Stimulated activated CD4-positive, alpha-beta T cell treated with anti-CD3 and anti-CD28 coated beads, Interleukin-2, amount 100 ng/mL, for 24 hours (primary cell): ENCODE data around the gene MUC5B.
"Not testable (repeated sequence)": the region's sequence is repeated elsewhere in the genome, so short reads cannot be mapped to it uniquely, and the experiment has no call there.

Experiments used
- DNase-seq, 2 donors: peaks; one replicate each; pipeline ENCODE4 v3.0.0-alpha.2; 2020

The MUC5B gene

GRCh38 chr11:1191786-1192470, 30.9 kb upstream of the MUC5B start:
- DNase-seq: not testable (repeated sequence)

- DNase-seq: no peak
Observed at GRCh38 chr11:1192741-1193325, 30.0 kb upstream of the MUC5B start.

- no peak for DNase-seq
Observed at GRCh38 chr11:1193326-1194230, 29.3 kb upstream of the MUC5B start.

GRCh38 chr11:1194231-1194976, 28.5 kb upstream of the MUC5B start:
- no peak for DNase-seq

GRCh38 chr11:1194977-1195681, 27.7 kb upstream of the MUC5B start:
- no peak for DNase-seq

- no peak for DNase-seq
Observed at GRCh38 chr11:1195682-1196515, 27.0 kb upstream of the MUC5B start.

- no peak for DNase-seq
Observed at GRCh38 chr11:1196516-1197391, 26.1 kb upstream of the MUC5B start.

GRCh38 chr11:1197431-1197885, 25.4 kb upstream of the MUC5B start:
- no peak for DNase-seq

- no peak for DNase-seq
Observed at GRCh38 chr11:1197886-1198560, 24.8 kb upstream of the MUC5B start.

GRCh38 chr11:1198561-1199240, 24.2 kb upstream of the MUC5B start:
- DNase-seq: no peak

- no peak for DNase-seq
Observed at GRCh38 chr11:1199241-1199750, 23.6 kb upstream of the MUC5B start.

GRCh38 chr11:1199751-1200610, 22.9 kb upstream of the MUC5B start:
- no peak for DNase-seq

GRCh38 chr11:1200611-1201191, 22.2 kb upstream of the MUC5B start:
- DNase-seq: no peak

GRCh38 chr11:1201395-1202153, 21.3 kb upstream of the MUC5B start:
- DNase-seq: no peak

- no peak for DNase-seq
Observed at GRCh38 chr11:1202154-1202775, 20.6 kb upstream of the MUC5B start.
